Ectodermal cell (in vitro differentiated cells): ENCODE results near the gene ETV6.

ENCODE experiments used
- H3K27ac ChIP-seq: 2 replicates; pipeline ENCODE4 v1.7.0; 2013; ENCODE audit warnings: mild to moderate bottlenecking, low read depth, low read length; ENCODE audit not compliant: insufficient read depth, poor library complexity, severe bottlenecking
- H3K27me3 ChIP-seq: 2 replicates; pipeline ENCODE4 v1.7.0; 2013; ENCODE audit warnings: mild to moderate bottlenecking, low read length; ENCODE audit not compliant: insufficient read depth, control insufficient read depth, poor library complexity, severe bottlenecking
- H3K36me3 ChIP-seq: one replicate; pipeline ENCODE4 v1.7.0; 2013; ENCODE audit warnings: low read length; ENCODE audit not compliant: control insufficient read depth, insufficient read depth
- H3K4me1 ChIP-seq: one replicate; pipeline ENCODE4 v1.7.0; 2013; ENCODE audit warnings: low read length; ENCODE audit not compliant: control insufficient read depth, insufficient read depth
- H3K4me3 ChIP-seq: 2 replicates; pipeline ENCODE4 v1.7.0; 2013; ENCODE audit warnings: low read depth, low read length, control low read depth; ENCODE audit not compliant: insufficient read depth
- H3K9me3 ChIP-seq: 2 replicates; pipeline ENCODE4 v1.7.0; 2013; ENCODE audit warnings: mild to moderate bottlenecking, low read length, moderate library complexity; ENCODE audit not compliant: control insufficient read depth
- WGBS, 2 experiments: methylation state at CpG; one replicate each; pipeline ENCODE4 v1.1.7; 2013; ENCODE audit warnings: missing lambda C conversion rate in 2 of 2; 5-methylcytosine and 5-hydroxymethylcytosine counted together

The ETV6 gene

GRCh38 chr12:11884706-11885105 lies 235.2 kb downstream of the ETV6 start:
- no peak overlapping the region for H3K27ac ChIP-seq
- no peaks in the 10 kb centered on the region for H3K4me1 ChIP-seq
- H3K4me3 ChIP-seq = no peak overlapping the region
- no peaks in the 10 kb centered on the region for H3K27me3 ChIP-seq
- 95 to 96% methylated on average over 2 of the region's 2 CpGs for WGBS, 2 experiments
- H3K36me3 ChIP-seq = no peaks in the 10 kb centered on the region
- H3K9me3 ChIP-seq = no peaks in the 10 kb centered on the region

GRCh38 chr12:11885261-11886038 lies 236.0 kb downstream of the ETV6 start:
- Histone ChIP-seq H3K27me3 (no peaks in the 10 kb centered on the region), H3K4me1 (no peaks in the 10 kb centered on the region), H3K27ac (peak overlapping the region; percentile 26), H3K4me3 (no peak overlapping the region), H3K9me3 (no peaks in the 10 kb centered on the region), H3K36me3 (no peaks in the 10 kb centered on the region)
- 89% methylated on average over 8 of the region's 8 CpGs for WGBS, 2 experiments

GRCh38 chr12:11886339-11886738 lies 236.9 kb downstream of the ETV6 start:
- no peaks in the 10 kb centered on the region for H3K9me3 ChIP-seq
- H3K4me3 ChIP-seq = no peak overlapping the region
- H3K27me3 ChIP-seq = no peaks in the 10 kb centered on the region
- peaks cover 4% of the 10 kb centered on the region for H3K36me3 ChIP-seq
- 95 to 97% methylated on average over 3 of the region's 3 CpGs for WGBS, 2 experiments
- no peak overlapping the region for H3K27ac ChIP-seq
- H3K4me1 ChIP-seq = no peaks in the 10 kb centered on the region

- H3K27me3 ChIP-seq = no peaks in the 10 kb centered on the region
- 85 to 93% methylated on average over 3 of the region's 3 CpGs for WGBS, 2 experiments
Observed at GRCh38 chr12:11888029-11888428, 238.6 kb downstream of the ETV6 start.

GRCh38 chr12:11891346-11891745 lies 241.9 kb downstream of the ETV6 start:
- Histone ChIP-seq H3K4me3 (no peak overlapping the region), H3K27ac (no peak overlapping the region), H3K4me1 (peaks cover 11% of the 10 kb centered on the region), H3K27me3 (no peaks in the 10 kb centered on the region), H3K9me3 (no peaks in the 10 kb centered on the region), H3K36me3 (peaks cover 4% of the 10 kb centered on the region)
- WGBS, 2 experiments = 76 to 81% methylated on average over 3 of the region's 4 CpGs

More at GRCh38 chr12:11888029-11888428, 238.6 kb downstream of the ETV6 start:
- Histone ChIP-seq H3K4me1 (no peaks in the 10 kb centered on the region), H3K36me3 (peaks cover 4% of the 10 kb centered on the region), H3K27ac (no peak overlapping the region), H3K9me3 (no peaks in the 10 kb centered on the region), H3K4me3 (no peak overlapping the region)

GRCh38 chr12:11891754-11892386 lies 242.4 kb downstream of the ETV6 start:
- no peak overlapping the region for H3K4me3 ChIP-seq
- H3K36me3 ChIP-seq = peaks cover 4% of the 10 kb centered on the region
- no peaks in the 10 kb centered on the region for H3K9me3 ChIP-seq
- H3K4me1 ChIP-seq = peaks cover 11% of the 10 kb centered on the region
- H3K27ac ChIP-seq = no peak overlapping the region
- WGBS, 2 experiments = 96% methylated on average over 9 of the region's 9 CpGs
- no peaks in the 10 kb centered on the region for H3K27me3 ChIP-seq

- no peaks in the 10 kb centered on the region for H3K9me3 ChIP-seq
- no peak overlapping the region for H3K27ac ChIP-seq
- H3K4me1 ChIP-seq = peaks cover 11% of the 10 kb centered on the region
- WGBS, 2 experiments = 95% methylated on average over 4 of the region's 4 CpGs
- no peaks in the 10 kb centered on the region for H3K27me3 ChIP-seq
- H3K4me3 ChIP-seq = no peak overlapping the region
- peaks cover 4% of the 10 kb centered on the region for H3K36me3 ChIP-seq
Observed at GRCh38 chr12:11893998-11894397, 244.5 kb downstream of the ETV6 start.

GRCh38 chr12:11894890-11895289 lies 245.4 kb downstream of the ETV6 start:
- Histone ChIP-seq H3K9me3 (no peaks in the 10 kb centered on the region), H3K36me3 (peaks cover 4% of the 10 kb centered on the region), H3K4me1 (peaks cover 11% of the 10 kb centered on the region), H3K27me3 (no peaks in the 10 kb centered on the region), H3K27ac (no peak overlapping the region), H3K4me3 (no peak overlapping the region)
- 73 to 82% methylated on average over 3 of the region's 4 CpGs for WGBS, 2 experiments

GRCh38 chr12:11895421-11896078 lies 246.1 kb downstream of the ETV6 start:
- peaks cover 11% of the 10 kb centered on the region for H3K4me1 ChIP-seq
- no peak overlapping the region for H3K4me3 ChIP-seq
- H3K27ac ChIP-seq = no peak overlapping the region
- 96% methylated on average over 7 of the region's 7 CpGs for WGBS, 2 experiments
- no peaks in the 10 kb centered on the region for H3K9me3 ChIP-seq
- peaks cover 4% of the 10 kb centered on the region for H3K36me3 ChIP-seq
- H3K27me3 ChIP-seq = no peaks in the 10 kb centered on the region

- no peaks in the 10 kb centered on the region for H3K36me3 ChIP-seq
- H3K27ac ChIP-seq = no peak overlapping the region
- H3K4me3 ChIP-seq = no peak overlapping the region
- H3K27me3 ChIP-seq = no peaks in the 10 kb centered on the region
- 86 to 92% methylated on average over 1 to 3 of the region's 3 CpGs for WGBS, 2 experiments
- peaks cover 11% of the 10 kb centered on the region for H3K4me1 ChIP-seq
- no peaks in the 10 kb centered on the region for H3K9me3 ChIP-seq
Observed at GRCh38 chr12:11896417-11896929, 247.0 kb downstream of the ETV6 start.
